Neural progenitor cell (in vitro differentiated cells): ENCODE measurements around the gene PRSS2. TPM values are rescaled to one million over a fixed set of nuclear protein-coding genes. Genes with fewer than 3 reads are reported as not detected.

Experiments used
- DNase-seq: peaks from one replicate; pipeline ENCODE4 v3.0.0-alpha.2; 2016; ENCODE audit warnings: low spot score
- H2AFZ ChIP-seq: fragments of 200-600 bp; sonication (generic); replicated peaks from 2 replicates; pipeline ENCODE4 v1.6.1; 2016; ENCODE audit warnings: antibody characterized with exemption
- H3F3A ChIP-seq: fragments of 200-600 bp; sonication (generic); 2 replicates; pipeline ENCODE4 v1.6.1; 2016; ENCODE audit warnings: antibody characterized with exemption, low read depth
- H3K27ac ChIP-seq: fragments of 200-600 bp; sonication (generic); 2 replicates; pipeline ENCODE4 v1.5.1; 2016; ENCODE audit warnings: mild to moderate bottlenecking
- H3K27me3 ChIP-seq: fragments of 200-600 bp; sonication (generic); 2 replicates; pipeline ENCODE4 v1.6.1; 2016; ENCODE audit warnings: mild to moderate bottlenecking, moderate library complexity
- H3K36me3 ChIP-seq: fragments of 200-600 bp; sonication (generic); 2 replicates; pipeline ENCODE4 v1.5.1; 2016
- H3K4me1 ChIP-seq: fragments of 200-600 bp; sonication (generic); 2 replicates; pipeline ENCODE4 v1.6.1; 2016; ENCODE audit warnings: mixed run types
- H3K4me2 ChIP-seq: fragments of 200-600 bp; sonication (generic); 2 replicates; pipeline ENCODE4 v1.6.1; 2016
- H3K4me3 ChIP-seq: fragments of 200-600 bp; sonication (generic); 2 replicates; pipeline ENCODE4 v1.5.1; 2016
- H3K79me2 ChIP-seq: fragments of 200-600 bp; sonication (generic); 2 replicates; pipeline ENCODE4 v1.6.1; 2016; ENCODE audit warnings: low read depth
- H3K9ac ChIP-seq: fragments of 200-600 bp; sonication (generic); 2 replicates; pipeline ENCODE4 v1.6.1; 2016
- H3K9me3 ChIP-seq: fragments of 200-600 bp; sonication (generic); 2 replicates; pipeline ENCODE4 v1.5.1; 2016; ENCODE audit warnings: low read depth
- H4K20me1 ChIP-seq: fragments of 200-600 bp; sonication (generic); 2 replicates; pipeline ENCODE4 v1.6.1; 2016; ENCODE audit warnings: low read depth
- H3K27ac Mint-ChIP-seq: 3 replicates; pipeline ENCODE4 v1.8.0; 2021; ENCODE audit warnings: mixed read lengths
- H3K27me3 Mint-ChIP-seq: 2 replicates; pipeline ENCODE4 v1.8.0; 2022; ENCODE audit warnings: low read depth, mild to moderate bottlenecking, inconsistent platforms, moderate library complexity, mixed read lengths; ENCODE audit not compliant: insufficient read depth
- H3K36me3 Mint-ChIP-seq: 3 replicates; pipeline ENCODE4 v1.8.0; 2021; ENCODE audit warnings: mixed read lengths
- H3K4me1 Mint-ChIP-seq: 3 replicates; pipeline ENCODE4 v1.8.0; 2021; ENCODE audit warnings: mixed read lengths
- H3K4me3 Mint-ChIP-seq: 3 replicates; pipeline ENCODE4 v1.8.0; 2021; ENCODE audit warnings: mild to moderate bottlenecking, moderate library complexity, mixed read lengths
- H3K9me3 Mint-ChIP-seq: 3 replicates; pipeline ENCODE4 v1.8.0; 2020; ENCODE audit warnings: mixed read lengths
- EZH2 ChIP-seq: fragments of 200-600 bp; sonication (generic); IDR thresholded peaks from 2 replicates; pipeline ENCODE4 v1.6.1; 2017; ENCODE audit warnings: antibody characterized with exemption, mild to moderate bottlenecking, moderate library complexity
- EZH2phosphoT487 ChIP-seq: fragments of 200-600 bp; sonication (generic); IDR thresholded peaks from 2 replicates; pipeline ENCODE4 v1.6.1; 2017; ENCODE audit warnings: antibody characterized with exemption
- total RNA-seq: library from RNA; depleted of rRNA; stranded (reverse); fragments of >200 nt; gene quantifications from 2 replicates; pipeline ENCODE4 v1.2.3, GENCODE V29; 2015; ENCODE audit warnings: low replicate concordance
- TF ChIP-seq, protein P1 (sequence below): fragments of 200-600 bp; sonication (generic); IDR thresholded peaks from 2 replicates; pipeline ENCODE4 v1.5.1; 2017; ENCODE audit warnings: antibody characterized with exemption, mild to moderate bottlenecking

The PRSS2 gene
- total RNA-seq, 1 donor from 2014 or later, result not detected

DNA sequence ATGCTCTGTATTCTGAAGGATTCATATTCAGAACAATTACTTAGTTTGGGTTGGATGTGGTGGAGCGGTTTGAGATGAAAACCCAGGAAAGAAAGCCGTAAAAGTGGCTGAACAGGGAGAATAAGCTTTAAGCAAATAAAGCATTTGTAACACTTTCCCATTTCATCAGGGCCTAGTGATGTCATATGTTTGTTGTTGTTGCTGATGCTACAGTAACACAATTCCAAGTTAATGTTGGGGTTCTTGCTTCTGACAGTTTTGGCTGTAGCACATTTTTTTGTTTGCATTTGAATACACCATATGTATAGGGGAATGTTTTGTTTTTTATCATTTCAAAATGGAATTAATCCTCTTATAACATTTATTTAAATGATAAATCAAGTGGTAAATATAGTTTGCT is 43.7 kb downstream of the PRSS2 start:
- Mint-ChIP-seq H3K9me3 (no peaks in the 10 kb centered on the region), H3K27me3 (peaks cover 4% of the 10 kb centered on the region), H3K27ac (no peak overlapping the region), H3K36me3 (no peaks in the 10 kb centered on the region), H3K4me1 (peaks cover 4% of the 10 kb centered on the region), H3K4me3 (no peak overlapping the region)
- Histone ChIP-seq H4K20me1 (no peaks in the 10 kb centered on the region), H3K27ac (no peak overlapping the region), H3F3A (no peaks in the 10 kb centered on the region), H3K36me3 (no peaks in the 10 kb centered on the region), H3K4me2 (no peak overlapping the region), H3K4me3 (no peak overlapping the region), H2AFZ (no peak overlapping the region), H3K79me2 (no peaks in the 10 kb centered on the region), H3K4me1 (no peaks in the 10 kb centered on the region), H3K27me3 (no peaks in the 10 kb centered on the region), H3K9ac (no peak overlapping the region), H3K9me3 (no peaks in the 10 kb centered on the region)
- TF ChIP-seq EZH2 (no peak), EZH2phosphoT487 (no peak)
- TF ChIP-seq, protein P1, sequence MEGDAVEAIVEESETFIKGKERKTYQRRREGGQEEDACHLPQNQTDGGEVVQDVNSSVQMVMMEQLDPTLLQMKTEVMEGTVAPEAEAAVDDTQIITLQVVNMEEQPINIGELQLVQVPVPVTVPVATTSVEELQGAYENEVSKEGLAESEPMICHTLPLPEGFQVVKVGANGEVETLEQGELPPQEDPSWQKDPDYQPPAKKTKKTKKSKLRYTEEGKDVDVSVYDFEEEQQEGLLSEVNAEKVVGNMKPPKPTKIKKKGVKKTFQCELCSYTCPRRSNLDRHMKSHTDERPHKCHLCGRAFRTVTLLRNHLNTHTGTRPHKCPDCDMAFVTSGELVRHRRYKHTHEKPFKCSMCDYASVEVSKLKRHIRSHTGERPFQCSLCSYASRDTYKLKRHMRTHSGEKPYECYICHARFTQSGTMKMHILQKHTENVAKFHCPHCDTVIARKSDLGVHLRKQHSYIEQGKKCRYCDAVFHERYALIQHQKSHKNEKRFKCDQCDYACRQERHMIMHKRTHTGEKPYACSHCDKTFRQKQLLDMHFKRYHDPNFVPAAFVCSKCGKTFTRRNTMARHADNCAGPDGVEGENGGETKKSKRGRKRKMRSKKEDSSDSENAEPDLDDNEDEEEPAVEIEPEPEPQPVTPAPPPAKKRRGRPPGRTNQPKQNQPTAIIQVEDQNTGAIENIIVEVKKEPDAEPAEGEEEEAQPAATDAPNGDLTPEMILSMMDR, result no peak
- DNase-seq, result no peak

DNA sequence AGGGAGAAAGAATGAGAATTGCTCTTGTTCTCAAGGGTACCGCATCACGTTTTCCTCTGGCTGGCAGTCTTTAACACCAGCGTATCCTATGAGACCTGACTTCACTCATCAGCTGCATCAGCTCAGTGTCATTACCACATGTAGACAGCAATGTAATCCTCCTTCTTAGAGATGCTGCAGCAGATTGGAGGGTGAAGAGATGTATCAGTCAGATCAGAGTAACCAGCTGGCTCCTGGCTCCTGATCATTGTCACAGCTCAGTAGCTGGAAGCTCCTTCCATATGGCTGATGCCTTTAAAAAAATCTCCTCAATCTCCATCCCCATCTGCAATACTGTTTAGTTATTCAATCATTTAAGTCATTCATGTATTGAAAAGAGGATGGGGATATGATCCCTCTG is 44.4 kb downstream of the PRSS2 start:
- no peak overlapping the region for H3K4me3 ChIP-seq
- H3K4me2 ChIP-seq, result no peak overlapping the region
- Mint-ChIP-seq H3K27me3 (peaks cover 4% of the 10 kb centered on the region), H3K4me1 (peaks cover 4% of the 10 kb centered on the region), H3K9me3 (no peaks in the 10 kb centered on the region), H3K36me3 (no peaks in the 10 kb centered on the region), H3K27ac (no peak overlapping the region), H3K4me3 (no peak overlapping the region)
- H3K27me3 ChIP-seq, result no peaks in the 10 kb centered on the region
- H4K20me1 ChIP-seq, result no peaks in the 10 kb centered on the region
- no peak overlapping the region for H2AFZ ChIP-seq
- H3K36me3 ChIP-seq, result no peaks in the 10 kb centered on the region
- DNase-seq, result no peak
- H3K9ac ChIP-seq, result no peak overlapping the region
- H3K79me2 ChIP-seq, result no peaks in the 10 kb centered on the region
- H3K4me1 ChIP-seq, result no peaks in the 10 kb centered on the region
- no peak overlapping the region for H3K27ac ChIP-seq
- H3F3A ChIP-seq, result no peaks in the 10 kb centered on the region
- no peaks in the 10 kb centered on the region for H3K9me3 ChIP-seq
- TF ChIP-seq, protein P1, result no peak
- TF ChIP-seq EZH2, result no peak
- TF ChIP-seq EZH2phosphoT487, result no peak

DNA sequence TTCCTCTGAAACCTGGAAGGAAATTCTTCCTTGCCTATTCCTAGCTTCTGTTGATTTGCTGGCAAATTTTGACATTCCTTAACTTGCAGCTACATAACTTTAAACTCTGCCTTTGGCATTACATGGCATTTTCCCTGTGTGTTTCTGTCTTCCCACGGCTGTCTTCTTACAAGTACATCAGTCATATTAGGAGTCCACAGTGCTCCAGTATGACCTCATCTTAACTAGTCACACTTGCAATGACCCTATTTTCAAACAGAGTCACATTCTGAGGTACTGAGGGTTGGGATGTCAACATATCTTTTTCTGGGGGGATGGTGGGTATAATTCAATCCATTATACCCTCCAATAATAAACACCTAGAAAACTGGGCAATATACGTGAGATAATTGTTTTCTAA is 46.7 kb downstream of the PRSS2 start:
- Histone ChIP-seq H3K4me3 (no peak overlapping the region), H3K4me1 (no peaks in the 10 kb centered on the region), H3K9me3 (no peaks in the 10 kb centered on the region), H4K20me1 (no peaks in the 10 kb centered on the region), H2AFZ (no peak overlapping the region), H3K27me3 (no peaks in the 10 kb centered on the region), H3F3A (no peaks in the 10 kb centered on the region), H3K27ac (no peak overlapping the region), H3K79me2 (no peaks in the 10 kb centered on the region), H3K36me3 (no peaks in the 10 kb centered on the region), H3K9ac (no peak overlapping the region), H3K4me2 (no peak overlapping the region)
- Mint-ChIP-seq H3K36me3 (no peaks in the 10 kb centered on the region), H3K27ac (no peak overlapping the region), H3K4me1 (no peaks in the 10 kb centered on the region), H3K9me3 (peaks cover 4% of the 10 kb centered on the region), H3K27me3 (no peaks in the 10 kb centered on the region), H3K4me3 (no peak overlapping the region)
- no peak for DNase-seq
- TF ChIP-seq, protein P1, result no peak
- TF ChIP-seq EZH2 (no peak), EZH2phosphoT487 (no peak)

DNA sequence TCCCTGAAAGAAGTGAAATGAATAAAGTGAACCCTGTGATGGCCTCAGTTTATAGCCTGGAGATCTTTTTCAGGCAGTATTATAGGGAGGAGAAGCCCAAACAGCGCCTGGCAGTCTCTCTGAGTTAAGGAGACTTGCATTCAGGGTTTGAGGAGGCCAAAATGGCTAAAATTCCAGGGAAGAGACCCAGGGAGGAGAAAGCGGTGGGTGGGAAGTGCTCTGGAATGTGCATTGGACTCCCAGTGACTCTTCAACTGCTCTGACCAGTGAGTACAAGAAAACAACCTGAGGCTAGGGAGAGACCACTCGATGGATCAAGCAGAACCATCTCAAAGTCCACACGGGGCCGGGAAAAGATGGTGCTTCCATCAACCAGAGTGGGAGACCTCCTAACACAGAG is 48.8 kb downstream of the PRSS2 start:
- no peaks in the 10 kb centered on the region for H3K36me3 Mint-ChIP-seq
- no peaks in the 10 kb centered on the region for H3K27me3 Mint-ChIP-seq
- H4K20me1 ChIP-seq, result no peaks in the 10 kb centered on the region
- no peak overlapping the region for H3K27ac Mint-ChIP-seq
- TF ChIP-seq, protein P1, result no peak
- no peak for TF ChIP-seq EZH2phosphoT487
- no peak for TF ChIP-seq EZH2
- no peak overlapping the region for H2AFZ ChIP-seq
- H3K4me3 Mint-ChIP-seq, result no peak overlapping the region
- no peaks in the 10 kb centered on the region for H3F3A ChIP-seq
- peaks cover 6% of the 10 kb centered on the region for H3K9me3 ChIP-seq
- no peaks in the 10 kb centered on the region for H3K79me2 ChIP-seq
- no peak overlapping the region for H3K4me3 ChIP-seq
- H3K4me1 Mint-ChIP-seq, result no peaks in the 10 kb centered on the region
- no peak overlapping the region for H3K4me2 ChIP-seq
- H3K27ac ChIP-seq, result no peak overlapping the region
- DNase-seq, result no peak
- no peak overlapping the region for H3K9ac ChIP-seq
- H3K36me3 ChIP-seq, result no peaks in the 10 kb centered on the region
- H3K4me1 ChIP-seq, result no peaks in the 10 kb centered on the region
- peaks cover 4% of the 10 kb centered on the region for H3K9me3 Mint-ChIP-seq
- H3K27me3 ChIP-seq, result no peaks in the 10 kb centered on the region
